Choroid plexus epithelial cell (primary cell): ENCODE measurements around the gene PAK5.
A peak's percentile ranks its signal among the peaks of the same experiment; 100 is the strongest.

Experiments
- DNase-seq: peaks from one replicate; pipeline ENCODE4 v3.0.0-alpha.2; 2010; ENCODE audit warnings: low read depth
- H3K4me3 ChIP-seq: 2 replicates; pipeline ENCODE4 v1.5.1; 2011; ENCODE audit warnings: low read depth, mild to moderate bottlenecking, control low read depth, low read length, moderate library complexity
- CTCF ChIP-seq: conservative IDR thresholded peaks from 2 replicates; pipeline ENCODE4 v1.5.1; 2011; ENCODE audit warnings: low read depth, mild to moderate bottlenecking, control low read depth, inconsistent platforms, low read length, moderate library complexity

The PAK5 gene

GRCh38 chr20:9594284-9594875, 244.5 kb downstream of the PAK5 start:
- no peak for TF ChIP-seq CTCF
- no peak for DNase-seq
- no peak overlapping the region for H3K4me3 ChIP-seq

- H3K4me3 ChIP-seq: no peak overlapping the region
- no peak for TF ChIP-seq CTCF
- DNase-seq: no peak
These were observed 246.5 kb downstream of the PAK5 start for GRCh38 chr20:9592419-9592818.

DNA sequence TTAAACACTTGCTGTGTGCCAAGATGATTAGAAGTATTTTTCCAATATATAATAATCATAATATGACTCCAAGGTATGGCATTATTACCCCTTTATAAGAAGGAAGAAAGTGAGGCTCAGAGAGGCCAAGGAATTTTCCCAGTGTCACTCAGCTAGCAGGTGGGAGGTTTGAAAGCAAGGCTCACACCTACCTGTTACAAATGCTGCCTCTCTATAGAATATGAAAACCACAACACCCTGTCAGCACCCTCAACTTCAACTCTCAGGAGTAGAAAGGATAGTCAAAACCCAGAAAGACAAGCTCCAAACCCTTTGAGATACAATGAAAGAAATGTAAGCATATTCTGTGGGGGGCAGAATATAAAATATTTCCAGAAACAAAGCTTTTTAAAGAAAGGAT, 247.8 kb downstream of the PAK5 start:
- H3K4me3 ChIP-seq: no peak overlapping the region
- DNase-seq: no peak
- no peak for TF ChIP-seq CTCF

DNA sequence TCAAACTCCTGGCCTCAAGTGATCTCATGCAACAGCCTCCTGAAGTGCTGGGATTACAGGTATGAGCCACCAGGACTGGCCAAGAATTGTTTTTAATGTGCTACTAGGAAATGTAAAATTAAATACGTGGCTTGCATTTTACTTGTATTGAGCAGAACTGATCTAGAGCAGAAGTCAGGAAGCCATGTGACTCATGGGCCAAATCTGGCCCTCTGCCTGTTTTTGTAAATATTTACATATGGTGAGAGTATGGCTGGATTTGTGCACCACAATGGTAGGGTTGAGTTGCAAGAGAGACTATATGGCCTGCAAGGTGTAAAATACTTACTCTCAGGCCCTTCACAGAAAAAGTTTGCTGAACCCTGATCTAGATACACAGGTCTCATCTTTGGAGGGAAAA, 248.7 kb downstream of the PAK5 start:
- peak; percentile 24 for DNase-seq
- H3K4me3 ChIP-seq: no peak overlapping the region

DNA sequence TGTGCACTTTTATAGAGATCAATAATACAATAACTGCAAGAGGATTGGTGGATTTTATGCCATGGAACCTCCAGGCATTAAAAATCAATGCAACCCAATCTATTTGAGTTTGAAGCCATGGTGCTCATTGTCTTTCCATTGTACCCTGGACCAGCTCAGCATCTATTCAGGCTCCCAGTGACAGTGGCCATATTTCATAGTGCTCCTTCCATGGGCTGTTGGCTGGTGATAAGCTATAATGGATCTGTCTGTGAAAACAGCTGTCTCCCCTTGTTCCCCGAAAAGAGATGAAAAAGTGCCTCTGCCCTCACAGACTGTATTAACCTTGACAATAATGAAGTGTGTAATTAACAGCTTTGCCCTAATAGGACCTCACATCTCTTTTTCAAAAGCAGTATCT, 250.2 kb downstream of the PAK5 start:
- no peak for TF ChIP-seq CTCF
- DNase-seq: no peak
- H3K4me3 ChIP-seq: no peak overlapping the region

More for the DNA sequence above, 248.7 kb downstream of the PAK5 start:
- TF ChIP-seq CTCF: no peak

- TF ChIP-seq CTCF: no peak
- DNase-seq: no peak
- H3K4me3 ChIP-seq: no peak overlapping the region
These were observed 255.7 kb downstream of the PAK5 start for GRCh38 chr20:9583151-9583550.

DNA sequence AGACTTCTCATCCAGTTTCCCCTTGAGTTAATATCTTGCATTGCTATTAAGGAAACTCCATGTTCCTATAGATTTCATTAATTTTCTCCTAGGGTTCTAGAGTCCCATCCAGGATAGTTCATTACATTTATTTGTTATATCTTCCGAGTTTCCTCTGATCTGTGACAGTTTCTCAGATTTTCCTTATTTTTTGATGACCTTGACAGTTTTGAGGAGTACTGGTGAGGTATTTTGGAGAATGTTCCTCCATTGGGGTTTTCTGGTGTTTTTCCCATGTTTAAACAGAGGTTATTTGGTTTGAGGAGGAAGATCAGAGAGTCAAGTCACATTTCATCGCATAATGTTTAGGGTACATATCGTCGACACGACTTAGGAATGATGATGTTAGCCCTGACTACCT, 256.7 kb downstream of the PAK5 start:
- no peak overlapping the region for H3K4me3 ChIP-seq
- no peak for DNase-seq
- TF ChIP-seq CTCF: no peak
